ENCODE results near the gene NLRP8. TPM values are rescaled to one million over a fixed set of nuclear protein-coding genes. Genes with fewer than 3 reads are reported as not detected.
A peak's percentile ranks its signal among the peaks of the same experiment; 100 is the strongest.
"Not testable (repeated sequence)": the region's sequence is repeated elsewhere in the genome, so short reads cannot be mapped to it uniquely, and the experiment has no call there.

Gene NLRP8
- not detected in 2 replicates for total RNA-seq (2014; rRNA removed; shearing (Covaris generic))

- no peak for DNase-seq (ENCODE audit: low read depth)
These were observed at the start of gene NLRP8 for GRCh38 chr19:55947532-55947931. NLRP8 (plus strand) TSS chr19:55947832.

GRCh38 chr19:55898911-55899310 lies 48.7 kb upstream of the NLRP8 start:
- no peak for DNase-seq (ENCODE audit: low read depth)

GRCh38 chr19:55901369-55902079 lies 46.1 kb upstream of the NLRP8 start:
- no peak for DNase-seq (ENCODE audit: low read depth)

- no peak for DNase-seq (ENCODE audit: low read depth)
These were observed 45.4 kb upstream of the NLRP8 start for GRCh38 chr19:55902080-55902751.

- no peak for DNase-seq (ENCODE audit: low read depth)
These were observed 40.3 kb upstream of the NLRP8 start for GRCh38 chr19:55907286-55907685.

- DNase-seq (ENCODE audit: low read depth), result no peak
These were observed 39.9 kb upstream of the NLRP8 start for GRCh38 chr19:55907746-55908145.

- no peak for DNase-seq (ENCODE audit: low read depth)
These were observed 37.8 kb upstream of the NLRP8 start for GRCh38 chr19:55909801-55910200.

- no peak for DNase-seq (ENCODE audit: low read depth)
These were observed 34.7 kb upstream of the NLRP8 start for GRCh38 chr19:55912916-55913315.

GRCh38 chr19:55913643-55914268 lies 33.9 kb upstream of the NLRP8 start:
- peak; percentile 11 for DNase-seq (ENCODE audit: low read depth)

- no peak for DNase-seq (ENCODE audit: low read depth)
These were observed 24.1 kb upstream of the NLRP8 start for GRCh38 chr19:55923556-55923955.

GRCh38 chr19:55927991-55928390 lies 19.6 kb upstream of the NLRP8 start:
- no peak for DNase-seq (ENCODE audit: low read depth)

GRCh38 chr19:55929258-55929657 lies 18.4 kb upstream of the NLRP8 start:
- DNase-seq (ENCODE audit: low read depth), result not testable (repeated sequence)

GRCh38 chr19:55930996-55931515 lies 16.6 kb upstream of the NLRP8 start:
- DNase-seq (ENCODE audit: low read depth), result no peak

- no peak for DNase-seq (ENCODE audit: low read depth)
These were observed 15.7 kb upstream of the NLRP8 start, which contains the start of gene NLRP13 for GRCh38 chr19:55931936-55932386. NLRP13 (minus strand) TSS chr19:55932336; CDS start chr19:55932311, 25 bp downstream.

GRCh38 chr19:55935206-55935605 lies 12.4 kb upstream of the NLRP8 start:
- DNase-seq (ENCODE audit: low read depth), result no peak

- DNase-seq (ENCODE audit: low read depth), result no peak
These were observed 8.4 kb upstream of the NLRP8 start for GRCh38 chr19:55939206-55939605.

- DNase-seq (ENCODE audit: low read depth), result no peak
These were observed 7.3 kb upstream of the NLRP8 start for GRCh38 chr19:55940306-55940705.

GRCh38 chr19:55950566-55950965 lies 2.9 kb downstream of the NLRP8 start:
- DNase-seq (ENCODE audit: low read depth), result not testable (repeated sequence)

GRCh38 chr19:55956431-55956830 lies 8.8 kb downstream of the NLRP8 start:
- no peak for DNase-seq (ENCODE audit: low read depth)

- DNase-seq (ENCODE audit: low read depth), result peak; percentile 83
These were observed 10.7 kb downstream of the NLRP8 start for GRCh38 chr19:55958356-55958755.

- DNase-seq (ENCODE audit: low read depth), result peak; percentile 16
These were observed 12.5 kb downstream of the NLRP8 start for GRCh38 chr19:55959996-55960675.

- peak; percentile 82 for DNase-seq (ENCODE audit: low read depth)
These were observed 14.6 kb downstream of the NLRP8 start for GRCh38 chr19:55962186-55962585.
